Glutamatergic neuron (in vitro differentiated cells): ENCODE data around the gene CFAP90. TPM values are rescaled to one million over a fixed set of nuclear protein-coding genes. Genes with fewer than 3 reads are reported as not detected.
A peak's percentile ranks its signal among the peaks of the same experiment; 100 is the strongest.

Experiments used
- DNase-seq: peaks from one replicate; pipeline ENCODE4 v3.0.0; 2022
- H3K27ac Mint-ChIP-seq: one replicate; pipeline ENCODE4 v1.8.0; 2020; ENCODE audit warnings: mild to moderate bottlenecking, mixed read lengths, inconsistent platforms; ENCODE audit not compliant: unreplicated experiment
- H3K27me3 Mint-ChIP-seq: one replicate; pipeline ENCODE4 v1.8.0; 2020; ENCODE audit warnings: mild to moderate bottlenecking, moderate library complexity, mixed read lengths, inconsistent platforms; ENCODE audit not compliant: unreplicated experiment
- H3K36me3 Mint-ChIP-seq: one replicate; pipeline ENCODE4 v1.8.0; 2020; ENCODE audit warnings: mild to moderate bottlenecking, mixed read lengths, inconsistent platforms; ENCODE audit not compliant: unreplicated experiment
- H3K4me1 Mint-ChIP-seq: one replicate; pipeline ENCODE4 v1.8.0; 2020; ENCODE audit warnings: mild to moderate bottlenecking, low read depth, mixed read lengths, inconsistent platforms; ENCODE audit not compliant: unreplicated experiment
- H3K4me3 Mint-ChIP-seq: one replicate; pipeline ENCODE4 v1.8.0; 2020; ENCODE audit warnings: mild to moderate bottlenecking, mixed read lengths, inconsistent platforms; ENCODE audit not compliant: unreplicated experiment
- H3K9me3 Mint-ChIP-seq: one replicate; pipeline ENCODE4 v1.8.0; 2020; ENCODE audit warnings: mild to moderate bottlenecking, moderate library complexity, mixed read lengths, inconsistent platforms; ENCODE audit not compliant: unreplicated experiment
- total RNA-seq: library from RNA; stranded (reverse); fragmentation: NEBNext Ultra II Directional; extraction: Animal tissue kit (Norgen Biotek cat#: 25700); gene quantifications from one replicate; pipeline ENCODE4 v1.2.1, GENCODE V29; 2021; ENCODE audit not compliant: unreplicated experiment
- TF ChIP-seq, protein P1 (sequence below): fragments of 200-600 bp; sonication (generic); IDR thresholded peaks from one replicate; pipeline ENCODE4 v1.5.0; 2021; ENCODE audit not compliant: partially characterized antibody, unreplicated experiment

The CFAP90 gene
- total RNA-seq, 1 donor from 2014 or later: not detected

DNA sequence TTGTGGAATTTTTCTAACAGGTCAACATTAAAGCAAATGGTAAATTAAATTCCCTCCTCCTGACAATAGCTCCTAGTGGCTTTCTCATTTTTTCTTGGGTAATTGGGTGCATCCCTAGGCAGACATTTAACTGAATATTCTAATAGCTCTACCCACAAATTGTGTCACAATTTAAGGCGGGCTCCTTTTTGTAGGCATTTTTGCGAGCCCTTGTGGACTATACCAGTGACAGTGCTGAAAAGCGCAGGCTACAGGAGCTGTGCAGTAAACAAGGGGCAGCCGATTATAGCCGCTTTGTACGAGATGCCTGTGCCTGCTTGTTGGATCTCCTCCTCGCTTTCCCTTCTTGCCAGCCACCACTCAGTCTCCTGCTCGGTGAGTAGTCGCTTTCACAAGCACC is 38.0 kb upstream of the CFAP90 start:
- peaks cover 5% of the 10 kb centered on the region for H3K36me3 Mint-ChIP-seq
- TF ChIP-seq, protein P1, sequence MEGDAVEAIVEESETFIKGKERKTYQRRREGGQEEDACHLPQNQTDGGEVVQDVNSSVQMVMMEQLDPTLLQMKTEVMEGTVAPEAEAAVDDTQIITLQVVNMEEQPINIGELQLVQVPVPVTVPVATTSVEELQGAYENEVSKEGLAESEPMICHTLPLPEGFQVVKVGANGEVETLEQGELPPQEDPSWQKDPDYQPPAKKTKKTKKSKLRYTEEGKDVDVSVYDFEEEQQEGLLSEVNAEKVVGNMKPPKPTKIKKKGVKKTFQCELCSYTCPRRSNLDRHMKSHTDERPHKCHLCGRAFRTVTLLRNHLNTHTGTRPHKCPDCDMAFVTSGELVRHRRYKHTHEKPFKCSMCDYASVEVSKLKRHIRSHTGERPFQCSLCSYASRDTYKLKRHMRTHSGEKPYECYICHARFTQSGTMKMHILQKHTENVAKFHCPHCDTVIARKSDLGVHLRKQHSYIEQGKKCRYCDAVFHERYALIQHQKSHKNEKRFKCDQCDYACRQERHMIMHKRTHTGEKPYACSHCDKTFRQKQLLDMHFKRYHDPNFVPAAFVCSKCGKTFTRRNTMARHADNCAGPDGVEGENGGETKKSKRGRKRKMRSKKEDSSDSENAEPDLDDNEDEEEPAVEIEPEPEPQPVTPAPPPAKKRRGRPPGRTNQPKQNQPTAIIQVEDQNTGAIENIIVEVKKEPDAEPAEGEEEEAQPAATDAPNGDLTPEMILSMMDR: no peak
- no peak overlapping the region for H3K27ac Mint-ChIP-seq
- no peak for DNase-seq
- H3K9me3 Mint-ChIP-seq: no peaks in the 10 kb centered on the region
- peaks cover 2% of the 10 kb centered on the region for H3K4me1 Mint-ChIP-seq
- no peaks in the 10 kb centered on the region for H3K27me3 Mint-ChIP-seq
- H3K4me3 Mint-ChIP-seq: no peak overlapping the region

DNA sequence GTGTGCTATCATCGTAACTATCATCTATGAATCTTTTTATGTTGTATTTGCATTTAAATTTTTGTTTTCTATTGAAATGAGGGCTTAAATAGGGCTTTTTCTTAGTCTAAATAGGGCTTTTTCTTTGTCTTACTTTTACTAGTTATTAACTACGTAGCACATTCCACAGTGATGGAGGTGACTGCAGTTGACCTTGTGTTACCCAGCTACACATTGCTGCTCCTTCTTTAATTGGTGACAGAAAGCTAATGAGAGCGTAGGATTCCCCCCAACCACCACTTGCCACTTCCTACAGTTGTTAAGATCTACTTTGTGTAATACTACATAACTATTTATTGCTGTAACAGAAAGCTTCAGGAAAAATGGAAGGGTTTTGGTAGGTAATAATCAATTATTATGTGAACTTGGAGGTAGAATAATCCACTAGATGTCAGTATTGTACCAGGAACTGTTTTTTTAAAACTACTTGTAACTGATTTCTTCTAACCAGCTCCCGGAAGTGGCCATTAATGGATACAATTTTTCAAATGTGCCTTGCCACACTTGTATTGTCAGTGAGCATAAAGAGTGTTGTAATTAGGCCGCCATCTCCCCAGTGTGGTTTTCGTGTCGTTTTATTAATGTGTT is 36.0 kb upstream of the CFAP90 start:
- Mint-ChIP-seq H3K4me1 (peaks cover 3% of the 10 kb centered on the region), H3K27me3 (no peaks in the 10 kb centered on the region), H3K4me3 (no peak overlapping the region), H3K27ac (no peak overlapping the region), H3K36me3 (no peaks in the 10 kb centered on the region), H3K9me3 (no peaks in the 10 kb centered on the region)
- TF ChIP-seq, protein P1: peak; percentile 60
- DNase-seq: no peak

DNA sequence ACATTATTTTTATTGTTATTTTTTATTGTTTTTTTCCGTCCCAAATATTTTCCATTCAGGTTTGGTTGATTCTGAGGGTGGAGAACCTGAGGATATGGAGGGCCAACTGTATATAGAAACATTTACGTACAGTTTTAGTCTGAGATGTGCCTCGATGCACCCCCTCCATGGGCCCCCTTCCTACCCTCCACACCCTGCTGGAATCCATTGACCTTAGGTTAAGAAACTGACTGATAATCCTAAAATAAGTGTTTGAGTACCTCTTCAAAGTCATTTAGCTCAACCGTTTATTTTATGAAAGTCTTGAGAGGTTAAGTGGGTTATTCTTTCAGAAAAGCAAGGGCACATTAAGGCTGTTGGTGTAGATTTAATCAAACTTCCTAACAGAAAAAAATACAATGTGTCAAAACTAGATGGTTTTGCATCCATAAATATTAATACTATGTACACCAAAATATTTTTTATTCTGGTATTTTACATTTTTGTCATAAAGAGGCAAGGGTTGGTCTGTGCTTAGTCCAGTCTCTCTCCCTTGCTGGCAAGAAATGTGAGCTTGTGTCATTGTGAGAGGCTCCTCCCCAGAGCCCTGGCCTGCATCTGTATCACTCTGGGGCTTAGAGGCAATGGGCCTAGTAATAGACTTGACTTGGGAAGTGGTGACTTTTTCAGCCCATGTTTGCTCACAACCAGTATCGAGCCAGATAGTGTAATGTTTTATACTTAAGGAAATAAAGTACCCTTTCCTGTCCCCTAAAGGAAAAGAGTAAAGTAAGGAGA is 33.7 kb upstream of the CFAP90 start:
- no peaks in the 10 kb centered on the region for H3K27me3 Mint-ChIP-seq
- no peaks in the 10 kb centered on the region for H3K36me3 Mint-ChIP-seq
- peaks cover 8% of the 10 kb centered on the region for H3K4me1 Mint-ChIP-seq
- TF ChIP-seq, protein P1: no peak
- no peaks in the 10 kb centered on the region for H3K9me3 Mint-ChIP-seq
- H3K4me3 Mint-ChIP-seq: no peak overlapping the region
- no peak overlapping the region for H3K27ac Mint-ChIP-seq
- DNase-seq: peak; percentile 24

DNA sequence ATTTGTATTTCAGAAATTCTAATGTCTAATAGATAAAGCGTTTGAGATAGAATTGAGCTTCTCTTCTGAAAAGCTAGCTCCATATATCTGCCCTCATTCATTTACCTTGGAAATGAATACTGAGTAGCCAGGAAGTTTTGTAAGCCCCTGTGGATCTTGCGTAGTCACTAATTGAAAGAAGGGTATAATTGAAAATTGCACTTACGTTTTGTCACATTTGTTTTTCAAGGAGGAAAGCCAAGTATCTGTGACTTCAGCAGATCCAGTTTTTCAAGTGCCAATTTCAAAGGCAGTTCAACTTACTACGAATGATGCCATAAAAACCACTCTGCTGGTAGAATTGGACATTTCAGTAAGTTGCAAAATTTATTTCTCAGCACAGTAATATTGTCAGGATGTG is 32.0 kb upstream of the CFAP90 start:
- Mint-ChIP-seq H3K27ac (no peak overlapping the region), H3K4me3 (no peak overlapping the region), H3K27me3 (no peaks in the 10 kb centered on the region), H3K4me1 (peaks cover 15% of the 10 kb centered on the region), H3K9me3 (no peaks in the 10 kb centered on the region), H3K36me3 (no peaks in the 10 kb centered on the region)
- no peak for DNase-seq
- TF ChIP-seq, protein P1: no peak

DNA sequence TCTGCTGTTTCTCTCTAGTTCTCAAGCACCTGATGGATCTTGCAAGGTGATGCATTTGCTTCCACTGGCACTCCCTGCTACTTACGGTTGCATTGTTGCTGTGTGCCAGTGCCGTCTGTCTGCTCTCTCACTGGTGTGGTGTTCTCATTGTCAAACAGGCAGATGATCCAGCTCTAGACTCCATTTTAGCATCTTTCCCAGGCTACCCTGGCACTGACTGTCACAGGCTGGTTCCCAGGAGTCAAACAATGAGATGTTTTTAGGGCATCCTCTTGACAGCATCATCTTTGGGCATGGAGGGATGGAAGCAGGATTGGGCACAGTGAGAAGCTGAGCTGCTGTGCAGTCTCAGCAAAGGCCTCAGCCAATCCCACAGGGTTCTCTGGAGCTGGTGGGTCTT is 30.9 kb upstream of the CFAP90 start:
- TF ChIP-seq, protein P1: no peak
- no peaks in the 10 kb centered on the region for H3K36me3 Mint-ChIP-seq
- no peak overlapping the region for H3K4me3 Mint-ChIP-seq
- H3K27me3 Mint-ChIP-seq: no peaks in the 10 kb centered on the region
- H3K4me1 Mint-ChIP-seq: peaks cover 15% of the 10 kb centered on the region
- no peak overlapping the region for H3K27ac Mint-ChIP-seq
- no peak for DNase-seq
- no peaks in the 10 kb centered on the region for H3K9me3 Mint-ChIP-seq
